IPS DF 6.9 (cell line): ENCODE results near the gene VPS13D.

Experiments used
- DNase-seq: peaks from one replicate; pipeline ENCODE4 v3.0.0-alpha.2; 2013; ENCODE audit warnings: low read depth, low spot score
- H3K27ac ChIP-seq: one replicate; pipeline ENCODE4 v1.5.1; 2013; ENCODE audit warnings: low read length, control low read depth
- H3K27me3 ChIP-seq: 2 replicates; pipeline ENCODE4 v1.6.1; 2013; ENCODE audit warnings: mild to moderate bottlenecking, low read length; ENCODE audit not compliant: control insufficient read depth, insufficient read depth
- H3K36me3 ChIP-seq: 2 replicates; pipeline ENCODE4 v1.6.1; 2013; ENCODE audit warnings: low read length; ENCODE audit not compliant: control insufficient read depth, insufficient read depth
- H3K4me1 ChIP-seq: 2 replicates; pipeline ENCODE4 v1.6.1; 2013; ENCODE audit warnings: low read length; ENCODE audit not compliant: control insufficient read depth, insufficient read depth
- H3K4me3 ChIP-seq: 2 replicates; pipeline ENCODE4 v1.5.1; 2013; ENCODE audit warnings: mild to moderate bottlenecking, low read length
- H3K9me3 ChIP-seq: 2 replicates; pipeline ENCODE4 v1.6.1; 2013; ENCODE audit warnings: low read length, inconsistent platforms; ENCODE audit not compliant: control insufficient read depth, insufficient read depth
- WGBS: extraction: QIAGEN DNeasy Blood & Tissue Kit; methylation state at CpG from one replicate; pipeline ENCODE4 v1.1.7; 2013; ENCODE audit warnings: mixed read lengths, missing lambda C conversion rate; ENCODE audit not compliant: insufficient read length, insufficient coverage; 5-methylcytosine and 5-hydroxymethylcytosine counted together

The VPS13D gene

GRCh38 chr1:12400027-12400693 is 170.3 kb downstream of the VPS13D start:
- Histone ChIP-seq H3K4me3 (no peak overlapping the region), H3K27me3 (no peaks in the 10 kb centered on the region; the same call in 1 of the 2 replicates), H3K27ac (no peak overlapping the region), H3K36me3 (peaks cover 3% of the 10 kb centered on the region; the same call in 1 of the 2 replicates), H3K4me1 (no peaks in the 10 kb centered on the region), H3K9me3 (no peaks in the 10 kb centered on the region)
- no CpG with 5 or more reads among the region's 10 CpGs for WGBS
- DNase-seq, result no peak

- H3K27me3 ChIP-seq, result no peaks in the 10 kb centered on the region; the same call in 1 of the 2 replicates
- H3K4me1 ChIP-seq, result no peaks in the 10 kb centered on the region
- no peaks in the 10 kb centered on the region for H3K9me3 ChIP-seq
- H3K27ac ChIP-seq, result no peak overlapping the region
- DNase-seq, result no peak
- H3K4me3 ChIP-seq, result no peak overlapping the region
- WGBS, result no CpG with 5 or more reads among the region's 3 CpGs
- H3K36me3 ChIP-seq, result peaks cover 3% of the 10 kb centered on the region; the same call in 1 of the 2 replicates
These were observed 172.4 kb downstream of the VPS13D start for GRCh38 chr1:12402159-12402673.

DNA sequence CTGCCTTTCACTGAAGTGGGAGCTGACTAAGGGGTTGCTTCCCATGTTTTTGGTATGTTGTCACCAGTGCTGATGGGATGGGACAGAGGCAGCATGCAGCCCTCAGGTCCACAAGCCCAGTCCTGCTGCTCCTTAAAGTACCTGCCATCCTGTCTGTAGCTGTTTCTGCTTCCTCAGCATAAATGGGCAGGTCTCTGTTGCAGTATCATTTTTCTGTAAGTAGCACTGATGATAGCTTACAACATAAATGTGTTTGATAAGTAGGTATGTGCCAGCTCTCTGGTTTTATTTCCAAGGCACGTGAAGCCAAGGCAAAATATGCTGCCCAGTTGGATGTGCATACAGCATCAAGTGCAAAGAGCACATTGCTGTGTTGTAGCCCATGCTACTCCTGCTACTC is 173.0 kb downstream of the VPS13D start:
- Histone ChIP-seq H3K36me3 (peaks cover 3% of the 10 kb centered on the region; the same call in 1 of the 2 replicates), H3K4me3 (no peak overlapping the region)

DNA sequence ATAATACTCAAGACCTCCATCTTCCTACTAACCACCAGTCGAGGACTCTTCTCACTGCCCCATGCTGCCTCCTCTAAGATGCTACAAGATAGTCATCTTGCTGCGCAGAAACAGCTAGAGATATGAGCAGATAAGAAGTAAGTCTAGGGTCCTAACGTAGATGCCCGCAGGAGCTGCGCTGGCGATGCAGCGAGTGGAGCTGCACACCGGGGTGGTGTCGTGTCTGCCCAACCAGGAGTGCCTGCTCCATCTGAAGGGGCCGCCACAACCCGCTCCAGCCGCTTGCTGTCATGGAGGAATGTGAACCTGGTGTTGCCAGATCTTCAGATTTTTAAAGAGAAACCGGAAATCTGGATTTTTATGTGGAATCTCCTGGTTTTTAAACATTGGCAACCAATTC is 175.1 kb downstream of the VPS13D start:
- H3K4me3 ChIP-seq, result no peak overlapping the region
- H3K27me3 ChIP-seq, result no peaks in the 10 kb centered on the region
- H3K9me3 ChIP-seq, result no peaks in the 10 kb centered on the region
- no CpG with 5 or more reads among the region's 13 CpGs for WGBS
- H3K27ac ChIP-seq, result no peak overlapping the region
- H3K36me3 ChIP-seq, result peaks cover 3% of the 10 kb centered on the region; the same call in 1 of the 2 replicates
- no peak for DNase-seq
- no peaks in the 10 kb centered on the region for H3K4me1 ChIP-seq

More for the DNA sequence above, 173.0 kb downstream of the VPS13D start:
- Histone ChIP-seq H3K27me3 (no peaks in the 10 kb centered on the region), H3K4me1 (no peaks in the 10 kb centered on the region), H3K9me3 (no peaks in the 10 kb centered on the region), H3K27ac (no peak overlapping the region)
- DNase-seq, result no peak
- no CpG with 5 or more reads among the region's 1 CpG for WGBS

DNA sequence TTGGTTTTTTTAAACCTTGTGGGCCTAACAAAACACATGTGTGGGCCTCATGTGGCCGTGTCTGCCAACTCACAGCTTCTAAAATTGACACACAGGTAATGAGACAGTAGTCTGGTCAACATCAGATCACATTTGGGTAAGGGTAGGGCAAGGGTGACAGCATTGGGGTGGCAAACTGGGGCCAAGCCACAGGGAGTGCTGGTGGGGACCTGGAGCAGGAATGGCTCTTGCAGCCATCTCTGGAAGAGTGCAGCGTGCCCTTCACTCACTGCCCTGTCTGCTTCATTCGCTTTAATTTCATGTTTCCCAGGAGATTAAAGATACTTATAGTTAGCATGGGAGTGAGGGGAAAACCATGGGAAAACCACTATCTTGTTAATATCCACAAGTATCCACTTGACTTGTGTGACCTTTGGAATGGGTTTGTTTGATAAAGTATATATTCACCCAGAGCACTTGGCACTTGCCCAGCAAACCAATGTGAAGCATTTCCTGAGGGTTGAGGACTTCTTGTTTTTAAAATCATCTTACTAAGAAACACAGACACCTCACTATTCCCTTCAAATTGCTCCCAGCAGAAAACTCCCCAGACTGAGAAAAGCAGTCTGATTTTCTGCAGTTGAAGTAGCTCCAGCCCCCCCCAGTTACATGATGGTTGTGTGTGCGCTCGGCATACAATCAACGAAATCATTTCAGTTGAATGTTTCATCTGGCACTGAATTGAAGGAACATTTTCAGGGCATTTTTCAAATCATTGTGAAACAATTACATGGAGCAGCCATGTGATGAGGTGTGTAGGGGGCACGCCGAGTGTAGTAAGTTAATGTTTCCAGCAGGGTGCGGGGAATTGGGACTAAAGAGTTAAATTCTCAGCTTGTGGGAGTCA is 175.7 kb downstream of the VPS13D start:
- WGBS, result no CpG with 5 or more reads among the region's 9 CpGs
- H3K36me3 ChIP-seq, result no peaks in the 10 kb centered on the region; the same call in 1 of the 2 replicates
- H3K4me1 ChIP-seq, result no peaks in the 10 kb centered on the region
- no peaks in the 10 kb centered on the region for H3K27me3 ChIP-seq
- no peak overlapping the region for H3K27ac ChIP-seq
- H3K4me3 ChIP-seq, result no peak overlapping the region
- no peaks in the 10 kb centered on the region for H3K9me3 ChIP-seq
- DNase-seq, result no peak

DNA sequence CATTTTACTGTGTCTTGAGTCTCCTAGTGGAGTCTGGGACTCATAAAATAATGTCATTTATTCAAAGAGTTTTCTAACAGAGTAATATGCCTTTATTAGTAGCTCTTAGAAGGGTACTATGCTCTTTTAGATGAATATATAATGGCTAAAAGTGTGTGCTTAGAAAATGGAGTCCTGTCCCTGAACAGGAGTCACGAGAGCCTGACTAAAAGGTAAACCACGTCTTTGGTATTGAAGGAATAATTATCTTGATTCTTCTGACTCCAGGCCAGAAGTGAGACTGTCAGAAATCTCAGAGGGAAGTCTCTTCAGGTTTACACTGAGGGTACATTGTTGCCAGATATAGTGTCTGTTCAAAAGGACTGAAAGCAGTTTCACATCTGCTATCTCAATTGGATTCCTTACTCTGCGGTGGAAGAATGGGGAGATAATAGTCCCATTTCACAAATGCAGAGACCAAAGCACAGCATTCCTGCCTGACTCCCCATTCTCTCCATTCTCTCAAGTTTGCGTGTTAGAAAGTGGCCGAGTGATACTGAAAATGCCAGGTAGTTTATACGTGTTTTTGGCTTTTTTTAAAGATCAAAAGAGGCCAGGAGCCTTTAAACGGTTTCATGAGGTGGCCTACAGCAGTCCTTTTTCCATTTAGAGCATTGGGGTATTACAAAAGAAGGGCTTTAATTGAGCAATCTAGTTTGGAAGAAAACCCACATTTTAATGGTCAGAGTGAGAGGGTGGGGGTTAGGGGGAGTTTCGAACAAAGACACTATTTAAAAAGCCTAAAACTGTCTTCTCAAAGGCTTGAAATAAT is 176.6 kb downstream of the VPS13D start:
- Histone ChIP-seq H3K27ac (no peak overlapping the region), H3K27me3 (no peaks in the 10 kb centered on the region), H3K4me1 (no peaks in the 10 kb centered on the region), H3K4me3 (no peak overlapping the region), H3K9me3 (no peaks in the 10 kb centered on the region), H3K36me3 (no peaks in the 10 kb centered on the region; the same call in 1 of the 2 replicates)
- no CpG with 5 or more reads among the region's 8 CpGs for WGBS
- no peak for DNase-seq

GRCh38 chr1:12407050-12407961 is 177.5 kb downstream of the VPS13D start:
- H3K4me3 ChIP-seq, result no peak overlapping the region
- DNase-seq, result no peak
- no peaks in the 10 kb centered on the region for H3K4me1 ChIP-seq
- H3K27ac ChIP-seq, result no peak overlapping the region
- H3K9me3 ChIP-seq, result no peaks in the 10 kb centered on the region
- WGBS, result no CpG with 5 or more reads among the region's 8 CpGs
- no peaks in the 10 kb centered on the region for H3K27me3 ChIP-seq
- no peaks in the 10 kb centered on the region; the same call in 1 of the 2 replicates for H3K36me3 ChIP-seq

DNA sequence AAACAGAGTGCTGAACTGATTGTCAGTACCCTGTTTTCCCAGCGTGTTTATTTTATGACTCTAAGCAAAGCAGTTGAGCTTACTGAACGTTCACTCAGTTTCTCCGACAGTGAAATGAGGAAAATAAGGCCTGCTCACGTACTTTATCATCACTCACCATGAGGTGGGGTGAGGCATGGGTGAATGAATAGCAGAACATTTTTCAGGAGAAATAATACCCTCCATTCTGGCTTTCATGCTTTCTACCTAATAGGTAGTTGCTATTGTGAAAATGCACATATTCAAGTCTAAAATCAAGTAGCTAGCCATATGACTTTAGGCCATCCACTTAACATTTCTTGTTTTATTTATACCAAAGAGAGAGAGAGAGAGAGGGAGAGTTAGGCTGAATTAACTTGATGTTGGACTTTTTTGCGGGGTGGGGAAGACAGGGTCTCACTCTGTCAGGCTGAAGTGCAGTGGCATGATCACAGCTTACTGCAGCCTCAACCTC is 178.2 kb downstream of the VPS13D start:
- DNase-seq, result no peak
- WGBS, result no CpG with 5 or more reads among the region's 5 CpGs
- H3K36me3 ChIP-seq, result no peaks in the 10 kb centered on the region; the same call in 1 of the 2 replicates

DNA sequence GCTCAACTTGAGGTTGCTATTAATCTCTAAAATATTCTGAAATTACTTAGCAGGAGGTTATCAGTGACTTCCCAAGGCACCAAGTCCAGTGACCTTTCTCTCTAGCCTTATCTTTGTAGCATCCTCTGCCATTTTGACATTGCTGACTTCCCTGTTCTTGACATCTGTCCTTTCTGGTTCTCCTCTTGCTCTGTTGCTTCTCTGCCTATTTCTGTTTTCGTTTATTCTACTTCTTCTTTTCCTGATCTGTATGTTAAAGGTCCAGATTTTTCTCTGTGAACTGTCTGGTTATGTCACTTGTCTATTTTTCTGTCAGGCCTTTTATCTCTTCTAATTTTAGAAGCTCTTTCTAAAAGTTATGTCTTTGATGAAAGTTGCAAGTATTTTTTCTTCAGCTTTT is 178.8 kb downstream of the VPS13D start:
- H3K27me3 ChIP-seq, result no peaks in the 10 kb centered on the region
- no peak for DNase-seq
- no peak overlapping the region for H3K27ac ChIP-seq
- no peaks in the 10 kb centered on the region for H3K9me3 ChIP-seq
- H3K4me1 ChIP-seq, result 0 out of 2 replicates have a peak, but pooled peaks cover 1% of the 10 kb centered on the region
- WGBS, result no CpG with 5 or more reads among the region's 1 CpG
- H3K36me3 ChIP-seq, result no peaks in the 10 kb centered on the region; the same call in 1 of the 2 replicates
- H3K4me3 ChIP-seq, result no peak overlapping the region

More for the DNA sequence above, 178.2 kb downstream of the VPS13D start:
- H3K27ac ChIP-seq, result no peak overlapping the region
- H3K9me3 ChIP-seq, result no peaks in the 10 kb centered on the region
- H3K4me3 ChIP-seq, result no peak overlapping the region
- no peaks in the 10 kb centered on the region for H3K27me3 ChIP-seq
- no peaks in the 10 kb centered on the region for H3K4me1 ChIP-seq
